Stomach smooth muscle (tissue), 2 donors: Measurements from ENCODE around the gene ACAD10.

Experiments used
- H3K27ac ChIP-seq: one replicate; pipeline ENCODE4 v1.7.0; 2013; ENCODE audit warnings: mild to moderate bottlenecking, low read length, inconsistent platforms
- H3K27me3 ChIP-seq, 2 donors: one replicate each; pipeline ENCODE4 v1.7.0; 2013; ENCODE audit warnings: low read length in 2 of 2; ENCODE audit not compliant: insufficient read depth in 2 of 2, control insufficient read depth in 1 of 2
- H3K36me3 ChIP-seq, 2 donors: one replicate each; pipeline ENCODE4 v1.7.0; 2013; ENCODE audit warnings: low read length in 2 of 2; ENCODE audit not compliant: control insufficient read depth in 2 of 2, insufficient read depth in 2 of 2
- H3K4me1 ChIP-seq: one replicate; pipeline ENCODE4 v1.7.0; 2013; ENCODE audit warnings: low read length; ENCODE audit not compliant: control insufficient read depth, insufficient read depth
- H3K4me3 ChIP-seq, 2 donors: one replicate each; pipeline ENCODE4 v1.7.0; 2013; ENCODE audit warnings: low read length in 2 of 2
- H3K9ac ChIP-seq, 2 donors: one replicate each; pipeline ENCODE4 v1.7.0; 2013; ENCODE audit warnings: low read length in 2 of 2, mild to moderate bottlenecking in 1 of 2
- H3K9me3 ChIP-seq, 2 donors: one replicate each; pipeline ENCODE4 v1.7.0; 2013; ENCODE audit warnings: low read length in 2 of 2; ENCODE audit not compliant: control insufficient read depth in 2 of 2
- donor health status: healthy.
- donor health status: Pancreatic carcinoma.

Gene ACAD10

GRCh38 chr12:111777345-111778045 lies 91.6 kb downstream of the ACAD10 start:
- H3K9ac ChIP-seq: no peak overlapping the region
- no peak overlapping the region for H3K4me3 ChIP-seq
- peaks cover 54% of the 10 kb centered on the region for H3K4me1 ChIP-seq
- peak overlapping the region; percentile 49 for H3K27ac ChIP-seq
- H3K9me3 ChIP-seq: no peaks in the 10 kb centered on the region
- H3K36me3 ChIP-seq: peaks cover 13 to 30% of the 10 kb centered on the region in 2 donors
- no peaks in the 10 kb centered on the region for H3K27me3 ChIP-seq

DNA sequence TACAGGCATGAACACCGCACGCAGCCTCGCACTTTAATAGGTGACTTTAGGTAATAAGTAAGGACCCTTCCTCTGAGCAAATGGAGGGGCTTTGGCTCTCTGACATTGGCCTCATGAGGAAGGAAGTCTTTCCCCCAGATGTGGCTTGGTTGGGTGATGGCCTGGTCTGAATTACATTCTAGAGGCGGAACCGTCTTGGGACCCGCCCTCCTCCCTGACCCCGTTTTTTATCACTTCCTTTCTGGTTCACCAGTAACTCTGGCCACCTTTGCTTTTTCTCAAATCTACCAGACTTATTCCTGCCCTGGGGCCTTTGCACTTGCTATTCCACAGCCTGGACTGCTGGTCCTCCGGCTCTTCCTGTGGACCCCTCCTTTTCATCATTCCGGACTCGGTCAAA lies 94.3 kb downstream of the ACAD10 start:
- Histone ChIP-seq H3K4me3 (no peak overlapping the region), H3K9ac (no peak overlapping the region), H3K9me3 (no peaks in the 10 kb centered on the region), H3K4me1 (peaks cover 28% of the 10 kb centered on the region), H3K27ac (no peak overlapping the region), H3K27me3 (no peaks in the 10 kb centered on the region), H3K36me3 (peaks cover 30 to 56% of the 10 kb centered on the region in 2 donors)

- Histone ChIP-seq H3K9ac (no peak overlapping the region), H3K27ac (no peak overlapping the region), H3K4me3 (no peak overlapping the region), H3K9me3 (no peaks in the 10 kb centered on the region), H3K36me3 (peaks cover 33 to 57% of the 10 kb centered on the region in 2 donors), H3K4me1 (peaks cover 25% of the 10 kb centered on the region), H3K27me3 (no peaks in the 10 kb centered on the region)
Measured at GRCh38 chr12:111780615-111781014, 94.8 kb downstream of the ACAD10 start.

DNA sequence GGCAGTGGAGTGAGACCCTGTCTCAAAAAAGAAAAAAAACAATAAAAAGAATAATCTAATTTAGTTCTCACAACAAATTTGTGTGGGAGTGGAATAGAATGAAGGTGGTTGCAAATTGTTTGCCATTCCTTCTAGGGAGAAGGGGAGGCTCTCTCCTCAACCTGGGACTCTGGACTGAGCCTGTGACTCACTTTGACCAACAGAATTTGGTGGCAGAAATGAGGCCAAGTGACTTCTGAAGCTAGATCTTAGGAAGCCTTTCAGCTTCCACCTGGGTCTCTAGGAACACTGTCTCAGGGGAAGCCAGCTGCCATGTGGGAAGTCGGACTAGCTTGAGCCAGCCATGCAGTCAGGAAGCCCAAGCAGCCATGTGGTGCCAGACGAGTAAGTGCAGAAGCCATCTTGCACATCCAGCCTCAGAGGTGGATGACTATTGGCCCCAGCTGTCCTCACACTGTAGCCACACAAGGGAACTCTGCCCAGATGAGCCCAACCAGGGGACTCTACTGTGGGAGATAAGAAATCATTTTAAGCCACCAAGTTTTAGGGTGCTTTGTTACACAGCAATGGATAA lies 95.3 kb downstream of the ACAD10 start:
- Histone ChIP-seq H3K4me3 (no peak overlapping the region), H3K27me3 (no peaks in the 10 kb centered on the region), H3K27ac (no peak overlapping the region), H3K36me3 (peaks cover 33 to 57% of the 10 kb centered on the region in 2 donors), H3K4me1 (peaks cover 20% of the 10 kb centered on the region), H3K9ac (no peak overlapping the region), H3K9me3 (no peaks in the 10 kb centered on the region)

GRCh38 chr12:111783046-111783445 lies 97.2 kb downstream of the ACAD10 start:
- no peak overlapping the region for H3K9ac ChIP-seq
- no peaks in the 10 kb centered on the region for H3K27me3 ChIP-seq
- no peaks in the 10 kb centered on the region for H3K9me3 ChIP-seq
- H3K4me3 ChIP-seq: no peak overlapping the region
- peaks cover 31 to 54% of the 10 kb centered on the region in 2 donors for H3K36me3 ChIP-seq
- H3K27ac ChIP-seq: no peak overlapping the region
- peaks cover 3% of the 10 kb centered on the region for H3K4me1 ChIP-seq

DNA sequence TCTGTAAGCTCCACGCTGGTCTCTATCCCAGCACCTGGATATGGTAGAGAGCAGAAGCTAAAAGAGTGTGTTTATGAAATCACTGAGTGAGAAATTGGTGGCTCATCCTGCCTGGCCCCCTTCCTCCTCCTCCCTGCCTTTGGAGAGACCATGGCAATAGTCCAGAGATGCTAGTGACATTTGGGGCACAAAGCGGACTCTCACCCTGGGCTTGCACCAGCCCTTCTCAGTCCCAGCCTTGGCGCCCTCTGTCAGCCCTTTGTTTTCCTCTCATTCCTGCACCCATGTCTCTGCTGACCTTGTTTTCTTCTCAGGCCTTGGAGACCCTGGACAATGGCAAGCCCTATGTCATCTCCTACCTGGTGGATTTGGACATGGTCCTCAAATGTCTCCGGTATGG lies 99.1 kb downstream of the ACAD10 start:
- Histone ChIP-seq H3K9me3 (no peaks in the 10 kb centered on the region), H3K36me3 (peaks cover 35 to 56% of the 10 kb centered on the region in 2 donors)

GRCh38 chr12:111785651-111786050 lies 99.8 kb downstream of the ACAD10 start:
- H3K9me3 ChIP-seq: no peaks in the 10 kb centered on the region
- no peak overlapping the region for H3K9ac ChIP-seq
- H3K4me1 ChIP-seq: peaks cover 7% of the 10 kb centered on the region
- H3K4me3 ChIP-seq: no peak overlapping the region
- H3K27ac ChIP-seq: no peak overlapping the region
- H3K27me3 ChIP-seq: no peaks in the 10 kb centered on the region
- peaks cover 41 to 60% of the 10 kb centered on the region in 2 donors for H3K36me3 ChIP-seq

More for the DNA sequence above, 99.1 kb downstream of the ACAD10 start:
- no peak overlapping the region for H3K4me3 ChIP-seq
- no peak overlapping the region for H3K27ac ChIP-seq
- no peaks in the 10 kb centered on the region for H3K27me3 ChIP-seq
- H3K9ac ChIP-seq: no peak overlapping the region
- H3K4me1 ChIP-seq: peaks cover 7% of the 10 kb centered on the region

GRCh38 chr12:111788178-111788654 lies 102.4 kb downstream of the ACAD10 start:
- H3K27ac ChIP-seq: peak overlapping the region; percentile 24

DNA sequence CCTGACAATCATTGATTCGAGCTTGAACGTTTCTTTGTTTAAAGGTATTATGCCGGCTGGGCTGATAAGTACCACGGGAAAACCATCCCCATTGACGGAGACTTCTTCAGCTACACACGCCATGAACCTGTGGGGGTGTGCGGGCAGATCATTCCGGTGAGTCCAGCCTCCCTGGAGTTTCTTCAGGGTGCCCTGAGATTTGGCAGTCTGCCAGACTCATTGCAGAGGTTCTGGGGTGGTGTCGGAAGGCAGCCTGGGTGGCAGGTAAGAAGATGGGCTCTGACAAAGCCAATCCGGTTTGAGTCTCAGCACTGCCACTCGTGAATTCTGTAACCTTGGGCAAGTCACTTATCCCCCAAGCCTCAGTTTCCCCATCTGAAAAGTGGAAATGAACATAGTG lies 103.9 kb downstream of the ACAD10 start:
- Histone ChIP-seq H3K27ac (no peak overlapping the region), H3K4me1 (peaks cover 13% of the 10 kb centered on the region), H3K4me3 (no peak overlapping the region), H3K27me3 (no peaks in the 10 kb centered on the region), H3K9ac (no peak overlapping the region), H3K9me3 (no peaks in the 10 kb centered on the region), H3K36me3 (peaks cover 38 to 62% of the 10 kb centered on the region in 2 donors)

More at GRCh38 chr12:111788178-111788654, 102.4 kb downstream of the ACAD10 start:
- H3K27me3 ChIP-seq: no peaks in the 10 kb centered on the region
- no peak overlapping the region for H3K4me3 ChIP-seq
- H3K36me3 ChIP-seq: peaks cover 43 to 65% of the 10 kb centered on the region in 2 donors
- no peak overlapping the region for H3K9ac ChIP-seq
- H3K9me3 ChIP-seq: no peaks in the 10 kb centered on the region
- H3K4me1 ChIP-seq: peaks cover 13% of the 10 kb centered on the region

DNA sequence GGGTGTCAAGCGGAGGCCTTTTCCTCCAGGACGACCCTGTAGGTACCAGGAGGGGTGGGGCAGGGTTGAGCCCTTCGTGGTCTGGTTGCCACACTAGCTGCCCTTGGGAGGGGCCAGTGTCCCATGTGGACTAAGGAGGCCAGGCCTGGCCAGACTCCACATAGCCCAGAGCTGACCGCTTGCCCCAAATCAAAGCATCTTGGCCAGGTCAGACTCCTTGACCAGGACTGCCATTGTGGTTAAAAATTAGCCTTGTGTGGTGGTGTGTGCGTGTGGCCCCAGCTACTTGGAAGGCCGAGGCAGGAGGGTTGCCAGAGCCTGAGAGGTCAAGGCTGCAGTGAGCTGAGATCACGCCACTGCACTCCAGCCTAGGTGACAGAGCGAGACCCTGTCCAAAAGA lies 105.7 kb downstream of the ACAD10 start:
- H3K4me1 ChIP-seq: peaks cover 13% of the 10 kb centered on the region
- no peak overlapping the region for H3K27ac ChIP-seq

More for the DNA sequence above, 105.7 kb downstream of the ACAD10 start:
- Histone ChIP-seq H3K9me3 (no peaks in the 10 kb centered on the region), H3K27me3 (no peaks in the 10 kb centered on the region), H3K36me3 (peaks cover 32 to 64% of the 10 kb centered on the region in 2 donors), H3K9ac (no peak overlapping the region), H3K4me3 (no peak overlapping the region)
